ENCODE data around the gene IFNA10.
"Not testable (repeated sequence)": the region's sequence is repeated elsewhere in the genome, so short reads cannot be mapped to it uniquely, and the experiment has no call there.

IFNA10 gene

DNA sequence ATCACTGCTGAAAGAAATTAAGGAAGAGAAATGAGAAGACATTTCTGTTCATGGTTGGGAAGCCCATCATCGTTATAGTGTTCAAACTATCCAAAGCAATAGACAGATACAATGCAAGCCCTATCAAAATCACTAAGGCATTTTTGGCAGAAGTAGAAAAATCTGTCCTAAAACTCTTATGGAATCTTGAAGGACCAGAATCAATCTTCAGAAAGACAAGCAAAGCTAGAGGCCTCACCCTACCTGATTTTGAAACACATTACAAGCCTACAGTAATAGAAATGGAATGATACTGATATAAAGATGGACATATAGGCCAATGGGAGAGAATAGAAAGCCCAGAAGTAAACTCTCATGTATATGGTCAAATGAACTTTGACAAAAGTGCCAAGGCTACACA is 35.6 kb downstream of the IFNA10 start:
- Histone ChIP-seq H3K4me3 (ENCODE audit: insufficient read length, low read depth) (no peak overlapping the region), H3K9ac (ENCODE audit: insufficient read length, low read depth) (no peak overlapping the region), H3K36me3 (ENCODE audit: insufficient read depth, insufficient read length, low read length) (no peaks in the 10 kb centered on the region), H3K9me3 (ENCODE audit: insufficient read depth, low read length) (no peaks in the 10 kb centered on the region), H3K4me1 (ENCODE audit: insufficient read depth, insufficient read length) (no peaks in the 10 kb centered on the region), H3K27me3 (ENCODE audit: insufficient read depth, insufficient read length) (no peaks in the 10 kb centered on the region)
- DNase-seq (ENCODE audit: low read depth, low spot score) = no peak
- no peak for TF ChIP-seq YY1 (IDR thresholded peaks at IDR 0.05; ENCODE audit: insufficient read depth, insufficient read length)
- TF ChIP-seq SUZ12 (IDR thresholded peaks at IDR 0.05; ENCODE audit: extremely low read depth, insufficient read depth, insufficient read length) = no peak
- no peak for TF ChIP-seq ZNF274 (IDR thresholded peaks at IDR 0.05; ENCODE audit: low read depth, low read length)

DNA sequence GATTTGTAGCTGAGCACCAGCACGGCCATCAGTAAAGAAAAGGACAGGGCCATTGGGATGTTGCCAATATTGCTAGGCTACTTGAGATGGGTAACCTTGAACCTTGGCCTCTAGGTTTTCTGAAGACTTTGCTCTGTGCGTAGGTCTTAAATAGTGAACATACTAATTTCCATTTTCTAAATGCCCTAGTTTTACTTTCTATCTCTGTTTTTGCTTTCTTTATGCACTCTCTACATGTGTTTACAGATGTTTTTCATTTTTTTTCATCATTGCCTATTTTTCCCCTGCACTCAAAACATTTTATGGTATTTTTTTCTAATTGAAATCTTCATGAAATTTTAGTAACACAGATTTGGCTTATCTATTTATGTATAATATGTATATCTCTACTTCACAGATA is 40.4 kb downstream of the IFNA10 start, which contains the start of gene IFNA21:
Gene IFNA21, minus strand, starts transcription at position 101 of the 400 bp plus-strand sequence. Its CDS starts 48 bp downstream, at position 53.
- H3K4me1 ChIP-seq (ENCODE audit: insufficient read depth, insufficient read length); H3K36me3 ChIP-seq (ENCODE audit: insufficient read depth, insufficient read length, low read length); DNase-seq (ENCODE audit: low read depth, low spot score); H3K27me3 ChIP-seq (ENCODE audit: insufficient read depth, insufficient read length); H3K4me3 ChIP-seq (ENCODE audit: insufficient read length, low read depth); H3K9me3 ChIP-seq (ENCODE audit: insufficient read depth, low read length); H3K9ac ChIP-seq (ENCODE audit: insufficient read length, low read depth): not testable (repeated sequence)

DNA sequence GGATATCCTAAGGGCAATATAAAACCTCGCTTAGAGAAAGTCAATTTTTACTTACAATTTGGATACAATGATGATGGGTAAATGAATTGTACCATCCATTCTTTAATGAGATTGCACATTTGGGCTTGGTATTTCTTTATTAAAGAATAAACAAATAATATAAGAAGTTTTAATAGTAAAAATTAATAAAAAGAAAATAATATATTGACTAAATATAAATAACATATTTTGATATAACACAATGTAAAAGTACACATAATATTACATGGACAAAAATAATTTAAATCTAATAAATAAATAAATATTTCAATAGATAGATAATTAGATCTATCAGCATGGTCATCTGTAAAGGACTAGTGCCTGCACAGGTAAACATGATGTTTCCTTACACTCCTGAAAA is 41.4 kb downstream of the IFNA10 start:
- Histone ChIP-seq H3K36me3 (ENCODE audit: insufficient read depth, insufficient read length, low read length) (no peaks in the 10 kb centered on the region), H3K9me3 (ENCODE audit: insufficient read depth, low read length) (no peaks in the 10 kb centered on the region), H3K4me1 (ENCODE audit: insufficient read depth, insufficient read length) (no peaks in the 10 kb centered on the region), H3K27me3 (ENCODE audit: insufficient read depth, insufficient read length) (no peaks in the 10 kb centered on the region), H3K9ac (ENCODE audit: insufficient read length, low read depth) (no peak overlapping the region), H3K4me3 (ENCODE audit: insufficient read length, low read depth) (no peak overlapping the region)
- no peak for DNase-seq (ENCODE audit: low read depth, low spot score)
- TF ChIP-seq ZNF274 (IDR thresholded peaks at IDR 0.05; ENCODE audit: low read depth, low read length) = no peak
- TF ChIP-seq SUZ12 (IDR thresholded peaks at IDR 0.05; ENCODE audit: extremely low read depth, insufficient read depth, insufficient read length) = no peak
- TF ChIP-seq YY1 (IDR thresholded peaks at IDR 0.05; ENCODE audit: insufficient read depth, insufficient read length) = no peak

DNA sequence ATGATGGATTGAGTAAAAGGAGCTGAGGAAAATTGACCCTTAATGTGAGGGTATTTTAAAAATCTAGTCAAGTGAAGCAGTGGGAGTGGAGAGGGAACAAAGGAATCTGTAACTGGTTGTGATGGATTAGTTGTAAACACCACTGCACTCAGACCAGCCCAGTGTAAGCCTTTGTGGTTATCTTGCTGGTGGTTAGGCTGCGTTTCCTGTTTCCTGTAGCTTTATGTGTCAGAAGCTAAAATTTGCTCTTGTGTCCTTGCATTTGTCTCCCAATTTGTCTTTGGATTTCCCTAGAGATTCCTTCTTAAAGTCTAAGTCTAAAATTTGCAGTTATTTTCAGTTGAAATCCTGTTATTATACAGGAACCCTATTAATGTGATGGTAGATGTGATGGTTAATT is 46.8 kb downstream of the IFNA10 start:
- TF ChIP-seq SUZ12 (IDR thresholded peaks at IDR 0.05; ENCODE audit: extremely low read depth, insufficient read depth, insufficient read length) (no peak), ZNF274 (IDR thresholded peaks at IDR 0.05; ENCODE audit: low read depth, low read length) (no peak), YY1 (IDR thresholded peaks at IDR 0.05; ENCODE audit: insufficient read depth, insufficient read length) (no peak)
- Histone ChIP-seq H3K9me3 (ENCODE audit: insufficient read depth, low read length) (no peaks in the 10 kb centered on the region), H3K4me3 (ENCODE audit: insufficient read length, low read depth) (no peak overlapping the region), H3K36me3 (ENCODE audit: insufficient read depth, insufficient read length, low read length) (no peaks in the 10 kb centered on the region), H3K27me3 (ENCODE audit: insufficient read depth, insufficient read length) (no peaks in the 10 kb centered on the region), H3K4me1 (ENCODE audit: insufficient read depth, insufficient read length) (no peaks in the 10 kb centered on the region), H3K9ac (ENCODE audit: insufficient read length, low read depth) (no peak overlapping the region)
- no peak for DNase-seq (ENCODE audit: low read depth, low spot score)
